Glomerular visceral epithelial cell (primary cell): ENCODE results near the gene SLC8B1.

ENCODE experiments used
- DNase-seq: peaks from one replicate; pipeline ENCODE4 v3.0.0-alpha.2; 2016; ENCODE audit errors: extremely low spot score

The SLC8B1 gene

GRCh38 chr12:113270709-113271009 lies 64.2 kb downstream of the SLC8B1 start:
- DNase-seq, result no peak

GRCh38 chr12:113269257-113269943 lies 65.5 kb downstream of the SLC8B1 start:
- DNase-seq, result no peak

DNA sequence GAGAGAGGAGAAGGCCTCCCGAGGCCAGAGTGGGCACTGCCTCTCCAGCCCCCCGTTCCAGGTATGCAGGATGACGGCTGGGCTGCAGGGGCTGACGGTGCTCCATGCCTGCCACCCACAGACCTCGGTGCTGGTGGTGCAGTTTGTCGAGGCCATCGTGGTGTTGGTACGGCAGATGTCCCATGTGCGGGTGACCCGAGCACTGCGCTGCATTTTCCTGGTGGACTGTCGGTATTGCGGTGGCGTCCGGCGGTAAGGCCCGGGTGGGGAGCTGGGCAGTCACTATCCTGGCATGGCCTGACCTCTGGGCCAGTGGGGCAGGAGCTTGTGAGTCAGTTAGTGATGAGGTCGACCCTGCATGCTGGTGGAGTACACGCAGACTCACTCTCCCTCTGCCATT lies 66.3 kb downstream of the SLC8B1 start:
- DNase-seq, result no peak

DNA sequence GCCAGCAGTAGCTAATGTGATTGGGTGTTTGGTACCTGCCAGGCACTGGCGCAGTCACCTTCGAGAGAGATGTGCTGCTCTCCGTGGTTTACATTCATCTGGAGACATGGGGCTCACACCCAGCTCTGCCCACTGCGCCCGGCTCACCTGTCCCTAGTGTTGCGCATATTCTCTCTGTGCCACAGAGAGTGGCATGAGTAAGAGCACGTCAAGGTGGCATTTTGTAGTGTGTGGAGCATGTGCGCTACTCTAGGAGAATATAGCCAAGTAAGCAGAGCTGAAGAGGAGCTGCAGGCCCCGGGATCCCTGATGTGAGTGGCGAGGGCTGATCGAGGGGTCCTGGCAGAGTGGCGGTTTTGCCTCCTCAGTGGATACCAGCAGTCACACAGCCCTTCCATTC lies 66.8 kb downstream of the SLC8B1 start:
- no peak for DNase-seq

- DNase-seq, result no peak
Observed at GRCh38 chr12:113267621-113268020, 67.3 kb downstream of the SLC8B1 start.

DNA sequence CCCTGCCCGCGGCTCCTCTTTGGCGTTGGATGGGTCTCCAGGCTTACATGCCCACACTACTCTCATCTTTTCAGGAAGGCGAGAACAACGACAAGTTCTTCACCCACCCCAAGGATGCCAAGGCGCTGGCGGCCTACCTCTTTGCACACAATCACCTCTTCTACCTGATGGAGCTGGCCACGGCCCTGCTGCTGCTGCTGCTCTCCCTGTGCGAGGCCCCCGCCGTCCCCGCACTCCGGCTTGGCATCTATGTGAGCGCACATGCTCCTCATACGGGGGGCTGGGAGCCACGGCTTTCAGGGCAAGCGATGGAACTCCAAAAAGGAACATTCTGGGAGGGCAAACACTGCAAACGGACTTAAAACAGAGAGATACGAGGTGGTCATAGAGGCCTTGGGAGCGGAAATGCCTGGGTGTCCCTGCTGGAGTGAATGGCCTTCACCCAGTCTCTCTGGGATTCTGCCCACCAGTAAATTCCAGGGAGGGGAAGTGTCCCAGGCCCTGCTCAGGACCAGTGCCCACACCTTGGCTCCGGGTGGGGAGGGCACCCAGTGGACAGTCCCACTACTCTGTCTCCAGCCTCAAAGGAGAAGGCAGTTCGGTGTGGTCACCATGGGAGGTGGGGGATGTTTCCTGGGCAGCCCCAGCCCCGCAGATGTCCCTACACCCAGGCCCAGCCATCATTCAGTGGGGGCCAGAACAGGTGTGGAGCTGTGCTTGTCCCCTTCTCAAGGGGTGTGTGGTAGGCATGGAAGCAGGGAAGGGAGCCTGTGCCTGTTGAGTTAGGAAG lies 68.6 kb downstream of the SLC8B1 start:
- DNase-seq, result no peak

- no peak for DNase-seq
Observed at GRCh38 chr12:113263431-113263963, 71.4 kb downstream of the SLC8B1 start.

GRCh38 chr12:113262710-113263109 lies 72.2 kb downstream of the SLC8B1 start:
- DNase-seq, result no peak

DNA sequence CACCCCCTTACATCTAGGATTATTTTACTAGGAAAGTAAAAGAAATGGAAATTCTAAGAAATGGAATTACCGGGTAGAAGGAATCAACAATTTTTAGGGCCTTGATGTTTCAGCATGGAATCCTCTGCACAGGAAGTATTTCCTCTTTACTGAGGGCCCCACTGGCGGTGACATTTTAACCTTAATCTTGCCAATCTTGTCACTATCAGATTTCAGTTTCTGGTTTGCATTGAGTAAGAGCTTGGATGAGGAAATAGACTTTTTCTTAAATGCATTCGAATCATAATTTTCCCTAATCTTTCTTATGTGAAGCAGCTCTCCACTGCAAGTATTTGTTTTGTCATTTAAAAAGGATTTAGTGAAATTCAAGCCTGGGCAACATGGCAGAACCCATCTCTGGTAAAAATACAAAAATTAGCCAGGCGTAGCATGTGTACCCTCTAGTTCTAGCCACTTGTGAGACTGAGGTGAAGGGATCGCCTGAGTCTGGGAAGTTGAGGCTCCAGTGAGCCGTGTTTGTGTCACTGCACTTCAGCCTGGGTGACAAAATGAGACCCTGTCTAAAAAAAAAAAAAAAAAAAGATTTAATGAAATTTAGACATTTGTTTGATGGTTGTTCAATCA lies 73.0 kb downstream of the SLC8B1 start:
- no peak for DNase-seq

- peak; percentile 58 for DNase-seq
Observed at GRCh38 chr12:113260636-113261300, 74.1 kb downstream of the SLC8B1 start.

DNA sequence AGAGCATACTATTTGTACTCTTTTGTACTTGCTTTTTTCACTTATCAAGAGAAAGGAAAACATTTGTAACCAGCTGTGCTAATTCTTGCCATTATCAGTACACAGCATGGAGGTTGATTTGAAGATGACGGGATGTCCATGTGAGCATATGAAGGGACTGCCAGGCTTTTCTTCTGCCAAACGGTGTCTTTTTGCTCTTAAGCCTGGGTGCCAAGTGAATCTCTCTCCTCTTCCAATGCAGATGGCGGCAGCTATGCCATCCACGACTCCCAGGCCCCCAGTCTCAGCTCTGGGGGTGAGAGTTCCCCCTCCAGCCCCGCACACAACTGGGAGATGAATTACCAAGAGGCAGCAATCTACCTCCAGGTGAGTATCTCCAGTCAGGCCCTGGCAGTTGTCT lies 74.8 kb downstream of the SLC8B1 start:
- no peak for DNase-seq

GRCh38 chr12:113257564-113257963 lies 77.3 kb downstream of the SLC8B1 start:
- DNase-seq, result no peak

GRCh38 chr12:113254298-113254697 lies 80.6 kb downstream of the SLC8B1 start:
- DNase-seq, result no peak

- no peak for DNase-seq
Observed at GRCh38 chr12:113253532-113254285, 81.2 kb downstream of the SLC8B1 start.

DNA sequence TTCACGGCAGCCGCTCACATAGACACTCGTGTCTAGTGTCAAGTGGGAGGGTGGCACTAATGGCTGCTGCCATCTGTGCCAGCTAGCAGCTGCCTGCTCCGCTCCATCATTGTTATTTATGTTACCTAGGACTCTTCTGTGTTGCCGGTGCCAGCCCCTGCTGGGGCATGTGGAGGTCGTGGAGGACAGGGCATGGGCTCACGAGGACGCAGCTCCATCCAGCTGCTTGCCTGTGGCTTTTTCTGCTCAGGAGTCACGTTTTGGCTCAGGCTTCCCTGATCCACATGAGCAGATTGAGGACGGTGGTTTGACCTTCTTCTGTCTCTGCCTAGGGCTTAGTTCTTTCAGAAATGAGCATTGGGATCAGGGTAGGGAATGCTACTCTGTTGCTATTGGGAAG lies 82.4 kb downstream of the SLC8B1 start:
- DNase-seq, result no peak

GRCh38 chr12:113251404-113252070 lies 83.4 kb downstream of the SLC8B1 start:
- no peak for DNase-seq

DNA sequence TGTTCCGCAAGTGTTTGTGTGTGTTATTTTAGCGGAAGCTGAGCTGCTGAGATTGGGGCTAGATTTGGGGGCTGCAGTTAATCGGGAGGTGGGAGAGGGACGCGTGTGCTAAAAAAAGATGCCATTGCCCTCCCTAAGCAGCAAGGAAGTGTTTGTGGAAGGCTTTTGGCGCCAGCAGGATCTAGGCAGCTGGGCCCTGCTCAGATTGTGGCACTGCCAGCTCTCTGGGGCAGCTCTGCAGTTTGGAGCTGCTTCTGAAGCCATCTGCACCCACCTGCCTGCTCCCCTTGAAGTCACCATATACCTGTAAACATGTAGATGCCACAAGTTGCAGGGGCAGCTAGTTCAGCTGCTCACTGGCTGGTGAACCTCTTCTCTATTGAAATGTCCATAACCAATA lies 84.9 kb downstream of the SLC8B1 start:
- DNase-seq, result no peak

- DNase-seq, result no peak
Observed at GRCh38 chr12:113249546-113249945, 85.4 kb downstream of the SLC8B1 start.

DNA sequence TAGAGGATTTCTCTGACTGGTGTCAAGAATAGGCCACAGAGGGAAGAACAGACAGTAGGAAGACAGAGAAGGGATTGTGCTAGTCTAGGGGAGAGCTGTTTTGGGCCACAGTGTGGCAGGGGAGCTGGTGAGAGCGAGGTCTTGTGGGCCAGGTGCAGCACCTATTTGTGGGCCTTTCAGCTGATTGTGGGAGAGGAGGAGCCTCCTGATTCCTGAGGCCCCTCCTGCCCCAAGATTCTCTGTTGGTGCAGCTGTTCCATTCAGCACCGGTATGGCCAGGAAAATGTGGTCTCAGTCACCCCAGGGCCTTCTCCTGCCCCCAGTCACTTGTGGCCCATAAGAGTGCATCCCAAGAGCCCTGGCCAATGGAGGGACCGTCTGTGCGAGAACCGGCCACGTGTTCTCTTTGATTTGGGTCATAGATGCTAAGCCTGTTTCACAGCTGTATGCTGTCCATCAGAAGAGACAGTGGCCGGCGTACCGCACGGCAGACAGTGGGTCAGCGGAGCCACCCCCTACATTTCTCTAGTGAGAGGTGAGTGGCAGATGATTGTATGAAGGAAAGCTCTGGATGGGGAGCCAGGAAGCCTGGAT lies 86.0 kb downstream of the SLC8B1 start:
- DNase-seq, result no peak
